ENCODE results near the gene ANKRD35.

Gene ANKRD35

DNA sequence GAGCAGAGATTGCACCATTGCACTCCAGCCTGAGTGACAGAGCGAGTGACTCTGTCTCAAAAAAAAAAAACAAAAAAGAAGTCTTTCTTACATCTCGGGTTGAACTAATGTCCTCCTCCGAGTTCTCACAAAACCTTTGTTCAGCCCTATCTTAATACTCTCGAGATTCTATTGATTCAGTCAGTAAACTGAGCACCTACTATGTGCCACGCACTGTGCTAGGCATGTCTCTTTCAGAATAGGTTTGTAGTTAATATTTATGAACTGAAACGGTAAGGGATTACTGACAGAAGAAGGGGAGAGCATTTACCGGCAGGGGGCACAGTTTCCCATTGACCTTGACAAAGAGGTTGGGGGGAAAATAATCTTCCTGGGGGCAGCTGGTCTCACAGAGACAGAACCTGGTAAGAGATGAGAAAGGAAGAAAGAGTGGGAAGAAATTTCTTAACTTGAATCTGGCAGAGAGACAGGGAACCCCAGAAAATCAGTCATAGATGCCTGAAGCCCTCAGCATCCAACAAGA, 30.2 kb downstream of the ANKRD35 start:
- TF ChIP-seq GATA3 (IDR thresholded peaks at IDR 0.05; ENCODE audit: low read depth, low read length) (no peak), GATA2 (IDR thresholded peaks at IDR 0.05; ENCODE audit: low read depth, low read length) (no peak)

DNA sequence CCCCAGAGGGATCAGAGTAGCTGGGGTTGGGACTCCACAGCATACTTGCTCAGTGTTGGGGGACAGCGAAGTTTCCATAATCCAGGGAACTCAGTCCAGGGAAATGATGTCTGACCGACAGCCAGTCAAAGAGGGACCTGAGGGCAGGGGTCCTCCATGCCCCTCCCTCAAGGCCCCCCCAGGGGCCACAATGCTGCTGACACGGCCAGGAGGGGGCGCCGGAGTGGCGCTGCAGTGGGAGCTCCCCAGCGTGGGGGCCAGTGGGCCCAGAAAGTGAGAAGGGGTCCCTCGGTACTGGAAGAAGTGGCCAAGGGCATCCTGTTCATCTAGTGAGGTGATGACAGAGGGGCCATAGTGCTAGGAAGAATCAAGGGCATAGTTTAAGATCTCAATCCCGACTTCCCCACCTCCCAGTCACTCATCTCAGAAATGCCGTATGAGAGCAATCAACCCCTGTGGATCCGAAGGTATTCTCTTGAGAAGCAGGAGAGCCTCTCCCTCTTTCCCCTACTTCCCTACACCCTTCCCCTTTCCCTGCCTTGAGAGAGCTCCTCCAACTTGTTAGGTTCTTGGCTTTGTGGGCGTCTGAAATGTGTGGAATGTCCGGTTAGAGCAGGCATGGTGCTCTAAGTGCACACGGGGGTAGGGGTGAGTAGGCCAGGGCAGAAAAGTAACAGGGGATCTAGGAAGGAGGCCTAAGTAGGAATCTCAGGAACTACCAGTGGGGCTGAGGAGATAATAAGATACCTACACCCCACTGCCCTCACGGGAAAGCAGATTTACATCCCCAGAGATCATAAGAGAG, 36.1 kb downstream of the ANKRD35 start:
- TF ChIP-seq GATA3 (IDR thresholded peaks at IDR 0.05; ENCODE audit: low read depth, low read length) = no peak
- no peak for TF ChIP-seq GATA2 (IDR thresholded peaks at IDR 0.05; ENCODE audit: low read depth, low read length)

GRCh38 chr1:145847827-145848226, 37.8 kb downstream of the ANKRD35 start:
- TF ChIP-seq GATA3 (IDR thresholded peaks at IDR 0.05; ENCODE audit: low read depth, low read length) = no peak
- TF ChIP-seq GATA2 (IDR thresholded peaks at IDR 0.05; ENCODE audit: low read depth, low read length) = no peak

DNA sequence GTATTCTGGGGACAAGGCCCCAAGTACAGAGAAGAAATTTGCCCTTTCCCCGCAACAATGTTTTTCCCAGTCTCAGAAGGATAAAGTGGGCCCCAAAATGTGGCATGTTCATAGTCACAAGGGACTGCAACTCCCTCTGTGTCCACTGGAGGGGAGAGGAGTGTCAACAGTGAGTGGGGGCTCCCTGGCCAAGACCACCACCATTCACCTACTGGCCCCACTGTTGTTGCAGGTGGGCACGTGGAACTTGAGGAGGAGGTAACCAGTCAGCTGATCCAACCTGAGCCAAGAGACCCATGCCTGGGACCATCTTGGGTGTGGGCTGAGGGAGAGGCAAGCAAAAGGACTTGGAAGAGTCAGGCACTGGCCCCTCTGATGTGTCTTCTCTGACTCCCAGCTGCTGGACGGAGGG, 39.5 kb downstream of the ANKRD35 start:
- TF ChIP-seq GATA3 (IDR thresholded peaks at IDR 0.05; ENCODE audit: low read depth, low read length) = no peak

- TF ChIP-seq GATA3 (IDR thresholded peaks at IDR 0.05; ENCODE audit: low read depth, low read length) (no peak), GATA2 (IDR thresholded peaks at IDR 0.05; ENCODE audit: low read depth, low read length) (no peak)
Measured at GRCh38 chr1:145845514-145846161, 40.0 kb downstream of the ANKRD35 start, which contains the start of gene NUDT17. Gene NUDT17, plus strand, starts transcription at chr1:145845630. Its CDS starts 11 bp downstream, at chr1:145845641.

- TF ChIP-seq GATA2 (IDR thresholded peaks at IDR 0.05; ENCODE audit: low read depth, low read length) (no peak; the same call in 1 of the 2 replicates), GATA3 (IDR thresholded peaks at IDR 0.05; ENCODE audit: low read depth, low read length) (no peak)
Measured at GRCh38 chr1:145845144-145845513, 40.5 kb downstream of the ANKRD35 start.

DNA sequence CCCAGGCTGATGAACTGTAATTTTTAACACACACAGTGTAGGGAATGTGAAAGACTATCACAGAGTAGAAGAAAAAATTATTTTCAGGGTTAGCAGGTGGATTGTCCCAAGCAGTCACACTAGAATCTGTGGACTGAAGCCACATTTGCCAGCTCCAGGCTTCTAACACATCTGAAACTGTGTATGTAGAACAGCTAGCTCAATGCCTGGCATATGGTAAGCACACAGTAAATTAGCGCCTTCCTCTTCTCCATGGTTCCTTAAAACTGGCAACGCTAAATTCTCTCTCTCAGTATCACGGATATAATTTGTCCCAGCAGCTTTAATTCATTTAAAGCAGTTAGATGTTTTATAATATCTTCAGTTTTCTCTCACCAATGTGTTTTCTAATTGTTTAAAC, 42.6 kb downstream of the ANKRD35 start:
- TF ChIP-seq GATA3 (IDR thresholded peaks at IDR 0.05; ENCODE audit: low read depth, low read length) = no peak
- TF ChIP-seq GATA2 (IDR thresholded peaks at IDR 0.05; ENCODE audit: low read depth, low read length) = no peak

DNA sequence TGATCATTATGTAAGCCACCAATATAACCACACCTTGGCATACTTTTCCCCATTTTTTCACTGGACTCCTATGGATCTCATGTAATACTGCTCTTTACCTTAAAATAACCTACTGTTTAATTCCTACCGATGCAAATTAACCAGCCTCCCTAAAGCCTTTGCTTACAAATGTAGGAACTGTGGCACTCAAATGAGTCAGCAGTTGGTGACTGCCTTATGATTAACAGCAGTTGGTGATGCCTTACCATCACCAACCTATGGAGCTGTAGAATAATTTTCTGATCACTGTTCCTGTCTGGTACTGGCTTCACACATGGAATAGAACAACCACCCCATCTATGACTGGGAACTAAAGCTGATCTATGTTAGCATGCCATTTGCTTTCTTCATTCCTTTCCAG, 48.0 kb downstream of the ANKRD35 start:
- TF ChIP-seq GATA2 (IDR thresholded peaks at IDR 0.05; ENCODE audit: low read depth, low read length) = no peak
- TF ChIP-seq GATA3 (IDR thresholded peaks at IDR 0.05; ENCODE audit: low read depth, low read length) = no peak

GRCh38 chr1:145828367-145829026, 57.2 kb downstream of the ANKRD35 start:
- TF ChIP-seq GATA2 (IDR thresholded peaks at IDR 0.05; ENCODE audit: low read depth, low read length) (no peak), GATA3 (IDR thresholded peaks at IDR 0.05; ENCODE audit: low read depth, low read length) (no peak)

GRCh38 chr1:145827966-145828365, 57.7 kb downstream of the ANKRD35 start:
- TF ChIP-seq GATA2 (IDR thresholded peaks at IDR 0.05; ENCODE audit: low read depth, low read length) (no peak), GATA3 (IDR thresholded peaks at IDR 0.05; ENCODE audit: low read depth, low read length) (no peak)

GRCh38 chr1:145826030-145826429, 59.6 kb downstream of the ANKRD35 start:
- TF ChIP-seq GATA3 (IDR thresholded peaks at IDR 0.05; ENCODE audit: low read depth, low read length) = peak; percentile 56
- no peak for TF ChIP-seq GATA2 (IDR thresholded peaks at IDR 0.05; ENCODE audit: low read depth, low read length)

- TF ChIP-seq GATA2 (IDR thresholded peaks at IDR 0.05; ENCODE audit: low read depth, low read length) (no peak), GATA3 (IDR thresholded peaks at IDR 0.05; ENCODE audit: low read depth, low read length) (no peak)
Measured at GRCh38 chr1:145824499-145824842, 61.2 kb downstream of the ANKRD35 start.

GRCh38 chr1:145823565-145824498, 61.8 kb downstream of the ANKRD35 start, which contains the start of the genes POLR3C and RNF115:
Gene POLR3C, plus strand, starts transcription at chr1:145824200. Its CDS starts 1,577 bp downstream, at chr1:145825777.
Gene RNF115, minus strand, starts transcription at chr1:145824095. Its CDS starts 222 bp downstream, at chr1:145823873.
- no peak; the same call in 1 of the 2 replicates for TF ChIP-seq GATA2 (IDR thresholded peaks at IDR 0.05; ENCODE audit: low read depth, low read length)
- no peak for TF ChIP-seq GATA3 (IDR thresholded peaks at IDR 0.05; ENCODE audit: low read depth, low read length)

Data from SH-SY5Y (cell line).